Heart left ventricle (tissue), 13 donors: Measurements from ENCODE around the gene ACAP1.

Experiments
- CTCF ChIP-seq, 12 donors: fragments of 200-600 bp; sonication (generic) in 4 of 12; IDR thresholded peaks; one replicate each; pipeline versions ENCODE4 v1.5.0 to v1.8.0; 2018 to 2022; ENCODE audit warnings: antibody characterized with exemption in 12 of 12, mild to moderate bottlenecking in 5 of 12
- POLR2A ChIP-seq, 2 donors: fragments of 450-650 bp; IDR thresholded peaks; one replicate each; pipeline ENCODE4 v1.6.1; 2017; ENCODE audit warnings: antibody characterized with exemption in 2 of 2, mild to moderate bottlenecking in 2 of 2, moderate library complexity in 2 of 2
- donor health status: ischemic (EF 13 %, LVEDD 7.1; RV severe dilation, severe dysfunction).
- donor health status: DM: no; HTN: yes; CAD: no.
- donor health status: DM: no; HTN: no; CAD: no.
- donor health status: ischemic (EF 25% LVEDD 6.9; RV normal size, moderate dysfunction).
- donor health status: ischemic (EF 25% LVEDD 5.7; RV mildly dilated, moderate dysfunction).
- donor health status: ischemic (EF 35%, LVEDD 5.7; RV mildly dilated, moderate dysfunction).
- donor health status: nonischemic (EF 11% LVEDD 7.7; RV severe dilation, severe dysfunction).
- donor health status: DM: yes; HTN: yes; CAD: no.
- donor health status: PGD.
- donor health status: ischemic (EF 29% LVEDD 5.4; RV normal size, mild dysfunction).
- donor health status: nonischemic (EF 23%, LVEDD 6.1; RV moderate dilation, normal function).

GRCh38 chr17:7311110-7311705 is 25.1 kb upstream of the ACAP1 start:
- TF ChIP-seq POLR2A (IDR thresholded peaks at IDR 0.05): no peak
- no peak for TF ChIP-seq CTCF (IDR thresholded peaks at IDR 0.05)
